OCI-M2 (cell line): ENCODE data around the gene HACD2.
"Not testable (repeated sequence)": the region's sequence is repeated elsewhere in the genome, so short reads cannot be mapped to it uniquely, and the experiment has no call there.

Source experiments
- DNase-seq: peaks from one replicate; lab custom pipeline; 2025; ENCODE audit not compliant: unreplicated experiment; lab: John Stamatoyannopoulos, UW

HACD2 gene

GRCh38 chr3:123611674-123612073 lies 26.8 kb upstream of the HACD2 start:
- DNase-seq: not testable (repeated sequence)

- DNase-seq: no peak
These were observed 26.2 kb upstream of the HACD2 start for GRCh38 chr3:123611082-123611481.

GRCh38 chr3:123610331-123610730 lies 25.5 kb upstream of the HACD2 start:
- DNase-seq: no peak

- no peak for DNase-seq
These were observed 24.2 kb upstream of the HACD2 start for GRCh38 chr3:123609063-123609462.

- DNase-seq: no peak
These were observed 23.5 kb upstream of the HACD2 start for GRCh38 chr3:123608263-123608937.

- no peak for DNase-seq
These were observed 21.7 kb upstream of the HACD2 start for GRCh38 chr3:123606527-123606926.

- DNase-seq: no peak
These were observed 21.0 kb upstream of the HACD2 start for GRCh38 chr3:123605789-123606234.

- DNase-seq: not testable (repeated sequence)
These were observed 18.3 kb upstream of the HACD2 start for GRCh38 chr3:123603153-123603552.

- no peak for DNase-seq
These were observed 17.5 kb upstream of the HACD2 start for GRCh38 chr3:123602325-123602724.

- not testable (repeated sequence) for DNase-seq
These were observed 16.0 kb upstream of the HACD2 start for GRCh38 chr3:123600863-123601262.

- DNase-seq: no peak
These were observed 12.7 kb upstream of the HACD2 start for GRCh38 chr3:123597561-123597960.

- no peak for DNase-seq
These were observed 10.7 kb upstream of the HACD2 start for GRCh38 chr3:123595396-123596180.

GRCh38 chr3:123593381-123593780 lies 8.5 kb upstream of the HACD2 start:
- DNase-seq: no peak

- DNase-seq: no peak
These were observed 6.0 kb upstream of the HACD2 start for GRCh38 chr3:123590685-123591450.

GRCh38 chr3:123587401-123587800 lies 2.5 kb upstream of the HACD2 start:
- no peak for DNase-seq

- DNase-seq: no peak
These were observed 2.1 kb upstream of the HACD2 start for GRCh38 chr3:123586968-123587367.

- DNase-seq: peak; percentile 9
These were observed 1.3 kb upstream of the HACD2 start for GRCh38 chr3:123586131-123586530.

GRCh38 chr3:123584284-123584987 lies 417 bp downstream of the HACD2 start:
- no peak for DNase-seq

GRCh38 chr3:123583561-123583960 lies 1.3 kb downstream of the HACD2 start:
- DNase-seq: no peak

GRCh38 chr3:123582315-123582714 lies 2.5 kb downstream of the HACD2 start:
- no peak for DNase-seq

- DNase-seq: no peak
These were observed 8.7 kb downstream of the HACD2 start for GRCh38 chr3:123576122-123576521.
